GM23338 (cell line): ENCODE results near the gene DEDD2. TPM values are rescaled to one million over a fixed set of nuclear protein-coding genes. Genes with fewer than 3 reads are reported as not detected.
A peak's percentile ranks its signal among the peaks of the same experiment; 100 is the strongest.

ENCODE experiments used
- ATAC-seq: fragments of 200-7000 bp; cut with Tn5 transposase; 3 replicates; pipeline ENCODE4 v1.9.1; 2020
- DNase-seq: peaks from one replicate; pipeline ENCODE4 v3.0.0-alpha.2; 2015; ENCODE audit warnings: low spot score
- H2AFZ ChIP-seq: fragments of 200-600 bp; sonication (generic); 2 replicates; pipeline ENCODE4 v1.8.0; 2016; ENCODE audit warnings: antibody characterized with exemption, mild to moderate bottlenecking, moderate library complexity
- H3F3A ChIP-seq: fragments of 200-600 bp; sonication (generic); replicated peaks from 2 replicates; pipeline ENCODE4 v1.8.0; 2017; ENCODE audit warnings: antibody characterized with exemption, mixed run types, low read depth
- H3K27ac ChIP-seq: fragments of 200-600 bp; sonication (generic); 2 replicates; pipeline ENCODE4 v1.6.1; 2016; ENCODE audit warnings: low read depth
- H3K27me3 ChIP-seq: fragments of 200-600 bp; sonication (generic); 2 replicates; pipeline ENCODE4 v1.8.0; 2016; ENCODE audit warnings: mild to moderate bottlenecking, mixed run types, moderate library complexity; ENCODE audit not compliant: insufficient read depth
- H3K36me3 ChIP-seq: fragments of 200-600 bp; sonication (generic); 2 replicates; pipeline ENCODE4 v1.8.0; 2016; ENCODE audit warnings: mild to moderate bottlenecking; ENCODE audit not compliant: insufficient read depth
- H3K4me1 ChIP-seq: fragments of 200-600 bp; sonication (generic); 2 replicates; pipeline ENCODE4 v1.8.0; 2016; ENCODE audit warnings: mild to moderate bottlenecking, moderate library complexity; ENCODE audit not compliant: insufficient read depth
- H3K4me2 ChIP-seq: fragments of 200-600 bp; sonication (generic); 2 replicates; pipeline ENCODE4 v1.7.1; 2017; ENCODE audit warnings: mixed run types
- H3K4me3 ChIP-seq: fragments of 200-600 bp; sonication (generic); 2 replicates; pipeline ENCODE4 v1.6.1; 2016; ENCODE audit warnings: mixed run types
- H3K79me2 ChIP-seq: fragments of 200-600 bp; sonication (generic); replicated peaks from 2 replicates; pipeline ENCODE4 v1.8.0; 2017; ENCODE audit warnings: mild to moderate bottlenecking; ENCODE audit not compliant: insufficient read depth
- H3K9me2 ChIP-seq: fragments of 200-600 bp; sonication (generic); 2 replicates; pipeline ENCODE4 v1.8.0; 2017; ENCODE audit not compliant: insufficient read depth
- H4K20me1 ChIP-seq: fragments of 200-600 bp; sonication (generic); replicated peaks from 2 replicates; pipeline ENCODE4 v1.8.0; 2017; ENCODE audit warnings: mild to moderate bottlenecking; ENCODE audit not compliant: insufficient read depth
- H3K27ac Mint-ChIP-seq: 2 replicates; pipeline ENCODE4 v1.8.0; 2020; ENCODE audit warnings: inconsistent platforms, mild to moderate bottlenecking, moderate library complexity, mixed read lengths
- H3K27me3 Mint-ChIP-seq: 3 replicates; pipeline ENCODE4 v1.8.0; 2022; ENCODE audit warnings: low read depth, mild to moderate bottlenecking, moderate library complexity, mixed read lengths, inconsistent platforms; ENCODE audit not compliant: insufficient read depth, poor library complexity
- H3K36me3 Mint-ChIP-seq: 3 replicates; pipeline ENCODE4 v1.8.0; 2021; ENCODE audit warnings: low read depth, mild to moderate bottlenecking, inconsistent platforms, moderate library complexity, mixed read lengths
- H3K4me1 Mint-ChIP-seq: 3 replicates; pipeline ENCODE4 v1.8.0; 2020; ENCODE audit warnings: mild to moderate bottlenecking, inconsistent platforms, mixed read lengths
- H3K4me3 Mint-ChIP-seq: 3 replicates; pipeline ENCODE4 v1.8.0; 2021; ENCODE audit warnings: moderate library complexity, mild to moderate bottlenecking, inconsistent platforms, mixed read lengths
- H3K9me3 Mint-ChIP-seq: 3 replicates; pipeline ENCODE4 v1.8.0; 2020; ENCODE audit warnings: moderate library complexity, mild to moderate bottlenecking, inconsistent platforms, mixed read lengths
- ETS1 ChIP-seq: IDR thresholded peaks from 2 replicates; pipeline ENCODE4 v1.6.1; 2016; ENCODE audit warnings: antibody characterized with exemption
- EZH2 ChIP-seq: fragments of 200-600 bp; sonication (generic); IDR thresholded peaks from one replicate; pipeline ENCODE4 v1.8.0; 2017; ENCODE audit warnings: antibody characterized with exemption, mild to moderate bottlenecking, low read depth; ENCODE audit not compliant: unreplicated experiment
- POLR2AphosphoS5 ChIP-seq: IDR thresholded peaks from 2 replicates; pipeline ENCODE4 v1.6.1; 2016; ENCODE audit warnings: antibody characterized with exemption, low read depth
- polyA plus RNA-seq: library from polyadenylated mRNA; unstranded; fragments of >200 nt; fragmentation: Nextera tagmentation; extraction: Ambion mirVana; gene quantifications from 2 replicates; pipeline ENCODE4 v1.2.1, GENCODE V29; 2016
- total RNA-seq: library from RNA; depleted of rRNA; stranded (reverse); fragments of >200 nt; shearing (Covaris generic); gene quantifications from 2 replicates; pipeline ENCODE4 v1.2.3, GENCODE V29; 2014
- TF ChIP-seq, protein P1 (sequence below): fragments of 250-450 bp; sonication (Bioruptor Pico); IDR thresholded peaks from 2 replicates; pipeline ENCODE4 v1.5.0; 2020; ENCODE audit warnings: mild to moderate bottlenecking, moderate library complexity

Gene DEDD2
- total and polyA plus RNA-seq, 2 experiments from 2014 or later = 23.4 to 63.0 TPM

DNA sequence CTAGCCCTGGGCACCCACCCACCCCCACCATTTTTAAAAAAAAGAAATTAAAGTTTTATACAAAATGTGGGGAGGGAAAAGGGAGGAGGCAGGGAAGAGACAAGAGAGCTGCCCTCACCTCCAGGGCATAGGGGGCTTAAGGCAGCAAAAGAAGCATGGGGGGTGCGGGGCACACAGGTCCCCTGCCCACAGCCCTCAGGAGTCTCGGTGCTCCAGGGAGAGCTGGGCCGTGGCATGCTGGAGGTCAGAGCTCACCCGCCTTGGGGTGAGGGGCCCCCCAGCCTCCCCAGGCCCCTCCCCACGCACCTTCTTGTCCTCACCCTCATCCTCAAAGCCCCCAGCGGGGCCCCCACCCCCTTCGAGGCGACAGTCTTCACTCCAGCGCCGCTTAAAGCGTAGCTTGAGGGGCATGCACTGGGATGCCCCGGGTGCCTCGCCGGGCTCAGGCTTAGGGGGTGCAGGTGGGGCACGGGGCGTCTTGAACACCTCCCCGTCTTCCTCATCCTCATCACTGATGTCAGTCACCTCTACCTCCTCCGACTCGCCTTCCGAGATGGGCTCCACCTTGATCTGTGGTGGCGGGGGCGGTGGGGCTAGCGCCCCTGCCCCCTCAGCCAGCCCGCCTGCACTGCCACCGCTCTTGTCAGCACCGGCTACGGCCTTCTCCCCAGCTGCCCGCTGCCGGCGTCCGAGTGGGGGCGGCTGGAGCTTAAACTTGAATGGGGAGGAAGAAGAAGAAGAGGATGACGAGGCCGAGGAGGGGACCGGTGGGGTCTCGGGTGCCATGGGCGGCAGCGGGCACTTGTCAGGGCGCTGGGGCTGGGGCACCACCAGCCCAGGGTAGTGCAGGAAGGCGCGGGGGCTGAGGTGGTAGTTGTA is 31.0 kb upstream of the DEDD2 start:
- peaks cover 43% of the 10 kb centered on the region for H3K4me1 Mint-ChIP-seq
- Histone ChIP-seq H3K4me1 (peaks cover 43% of the 10 kb centered on the region), H4K20me1 (no peaks in the 10 kb centered on the region; the same call in 1 of the 2 replicates)

More for the DNA sequence above, 31.0 kb upstream of the DEDD2 start:
- no peak overlapping the region for H3K27ac ChIP-seq
- no peak overlapping the region for H3K4me2 ChIP-seq
- H3K27me3 Mint-ChIP-seq = peaks cover 26% of the 10 kb centered on the region
- no peaks in the 10 kb centered on the region for H3K36me3 ChIP-seq
- H3K27me3 ChIP-seq = no peaks in the 10 kb centered on the region
- DNase-seq (no peak), ATAC-seq (no peak)
- no peaks in the 10 kb centered on the region; the same call in 2 of the 3 replicates for H3K9me3 Mint-ChIP-seq
- 0 out of 2 replicates have a peak, but pooled peaks have one; percentile 8 for TF ChIP-seq POLR2AphosphoS5
- no peak for TF ChIP-seq EZH2
- TF ChIP-seq, protein P1, sequence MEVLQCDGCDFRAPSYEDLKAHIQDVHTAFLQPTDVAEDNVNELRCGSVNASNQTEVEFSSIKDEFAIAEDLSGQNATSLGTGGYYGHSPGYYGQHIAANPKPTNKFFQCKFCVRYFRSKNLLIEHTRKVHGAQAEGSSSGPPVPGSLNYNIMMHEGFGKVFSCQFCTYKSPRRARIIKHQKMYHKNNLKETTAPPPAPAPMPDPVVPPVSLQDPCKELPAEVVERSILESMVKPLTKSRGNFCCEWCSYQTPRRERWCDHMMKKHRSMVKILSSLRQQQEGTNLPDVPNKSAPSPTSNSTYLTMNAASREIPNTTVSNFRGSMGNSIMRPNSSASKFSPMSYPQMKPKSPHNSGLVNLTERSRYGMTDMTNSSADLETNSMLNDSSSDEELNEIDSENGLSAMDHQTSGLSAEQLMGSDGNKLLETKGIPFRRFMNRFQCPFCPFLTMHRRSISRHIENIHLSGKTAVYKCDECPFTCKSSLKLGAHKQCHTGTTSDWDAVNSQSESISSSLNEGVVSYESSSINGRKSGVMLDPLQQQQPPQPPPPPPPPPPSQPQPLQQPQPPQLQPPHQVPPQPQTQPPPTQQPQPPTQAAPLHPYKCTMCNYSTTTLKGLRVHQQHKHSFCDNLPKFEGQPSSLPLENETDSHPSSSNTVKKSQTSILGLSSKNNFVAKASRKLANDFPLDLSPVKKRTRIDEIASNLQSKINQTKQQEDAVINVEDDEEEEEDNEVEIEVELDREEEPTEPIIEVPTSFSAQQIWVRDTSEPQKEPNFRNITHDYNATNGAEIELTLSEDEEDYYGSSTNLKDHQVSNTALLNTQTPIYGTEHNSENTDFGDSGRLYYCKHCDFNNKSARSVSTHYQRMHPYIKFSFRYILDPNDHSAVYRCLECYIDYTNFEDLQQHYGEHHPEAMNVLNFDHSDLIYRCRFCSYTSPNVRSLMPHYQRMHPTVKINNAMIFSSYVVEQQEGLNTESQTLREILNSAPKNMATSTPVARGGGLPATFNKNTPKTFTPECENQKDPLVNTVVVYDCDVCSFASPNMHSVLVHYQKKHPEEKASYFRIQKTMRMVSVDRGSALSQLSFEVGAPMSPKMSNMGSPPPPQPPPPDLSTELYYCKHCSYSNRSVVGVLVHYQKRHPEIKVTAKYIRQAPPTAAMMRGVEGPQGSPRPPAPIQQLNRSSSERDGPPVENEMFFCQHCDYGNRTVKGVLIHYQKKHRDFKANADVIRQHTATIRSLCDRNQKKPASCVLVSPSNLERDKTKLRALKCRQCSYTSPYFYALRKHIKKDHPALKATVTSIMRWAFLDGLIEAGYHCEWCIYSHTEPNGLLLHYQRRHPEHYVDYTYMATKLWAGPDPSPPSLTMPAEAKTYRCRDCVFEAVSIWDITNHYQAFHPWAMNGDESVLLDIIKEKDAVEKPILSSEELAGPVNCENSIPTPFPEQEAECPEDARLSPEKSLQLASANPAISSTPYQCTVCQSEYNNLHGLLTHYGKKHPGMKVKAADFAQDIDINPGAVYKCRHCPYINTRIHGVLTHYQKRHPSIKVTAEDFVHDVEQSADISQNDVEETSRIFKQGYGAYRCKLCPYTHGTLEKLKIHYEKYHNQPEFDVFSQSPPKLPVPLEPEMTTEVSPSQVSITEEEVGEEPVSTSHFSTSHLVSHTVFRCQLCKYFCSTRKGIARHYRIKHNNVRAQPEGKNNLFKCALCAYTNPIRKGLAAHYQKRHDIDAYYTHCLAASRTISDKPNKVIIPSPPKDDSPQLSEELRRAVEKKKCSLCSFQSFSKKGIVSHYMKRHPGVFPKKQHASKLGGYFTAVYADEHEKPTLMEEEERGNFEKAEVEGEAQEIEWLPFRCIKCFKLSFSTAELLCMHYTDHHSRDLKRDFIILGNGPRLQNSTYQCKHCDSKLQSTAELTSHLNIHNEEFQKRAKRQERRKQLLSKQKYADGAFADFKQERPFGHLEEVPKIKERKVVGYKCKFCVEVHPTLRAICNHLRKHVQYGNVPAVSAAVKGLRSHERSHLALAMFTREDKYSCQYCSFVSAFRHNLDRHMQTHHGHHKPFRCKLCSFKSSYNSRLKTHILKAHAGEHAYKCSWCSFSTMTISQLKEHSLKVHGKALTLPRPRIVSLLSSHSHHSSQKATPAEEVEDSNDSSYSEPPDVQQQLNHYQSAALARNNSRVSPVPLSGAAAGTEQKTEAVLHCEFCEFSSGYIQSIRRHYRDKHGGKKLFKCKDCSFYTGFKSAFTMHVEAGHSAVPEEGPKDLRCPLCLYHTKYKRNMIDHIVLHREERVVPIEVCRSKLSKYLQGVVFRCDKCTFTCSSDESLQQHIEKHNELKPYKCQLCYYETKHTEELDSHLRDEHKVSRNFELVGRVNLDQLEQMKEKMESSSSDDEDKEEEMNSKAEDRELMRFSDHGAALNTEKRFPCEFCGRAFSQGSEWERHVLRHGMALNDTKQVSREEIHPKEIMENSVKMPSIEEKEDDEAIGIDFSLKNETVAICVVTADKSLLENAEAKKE (CRISPR knock-in tag) = no peak
- TF ChIP-seq ETS1 = no peak
- H3K36me3 Mint-ChIP-seq = peaks cover 10% of the 10 kb centered on the region; the same call in 2 of the 3 replicates
- peaks cover 13% of the 10 kb centered on the region for H3F3A ChIP-seq
- H3K4me3 ChIP-seq = no peak overlapping the region
- no peak overlapping the region for H3K27ac Mint-ChIP-seq
- no peak overlapping the region for H2AFZ ChIP-seq
- H3K79me2 ChIP-seq = peaks cover 34% of the 10 kb centered on the region
- no peak overlapping the region for H3K4me3 Mint-ChIP-seq
- H3K9me2 ChIP-seq = no peaks in the 10 kb centered on the region
